Left kidney (tissue), 2 donors: ENCODE data around the gene USP51. TPM values are rescaled to one million over a fixed set of nuclear protein-coding genes. Genes with fewer than 3 reads are reported as not detected.
"Not testable (repeated sequence)": the region's sequence is repeated elsewhere in the genome, so short reads cannot be mapped to it uniquely, and the experiment has no call there.

ENCODE experiments used
- DNase-seq: peaks from one replicate; pipeline ENCODE4 v3.0.0-alpha.2; 2013
- polyA plus RNA-seq: library from polyadenylated mRNA; unstranded; fragments of 120-200 nt; gene quantifications from one replicate; pipeline ENCODE4 v1.2.1, GENCODE V29; 2013; ENCODE audit not compliant: insufficient read length

Gene USP51
- polyA plus RNA-seq, 1 donor = 13.9 TPM

- DNase-seq = not testable (repeated sequence)
Observed at GRCh38 chrX:55465791-55466190, 23.9 kb downstream of the USP51 start.

- DNase-seq = not testable (repeated sequence)
Observed at GRCh38 chrX:55465108-55465507, 24.5 kb downstream of the USP51 start.

GRCh38 chrX:55464050-55464449, 25.6 kb downstream of the USP51 start:
- DNase-seq = not testable (repeated sequence)

DNA sequence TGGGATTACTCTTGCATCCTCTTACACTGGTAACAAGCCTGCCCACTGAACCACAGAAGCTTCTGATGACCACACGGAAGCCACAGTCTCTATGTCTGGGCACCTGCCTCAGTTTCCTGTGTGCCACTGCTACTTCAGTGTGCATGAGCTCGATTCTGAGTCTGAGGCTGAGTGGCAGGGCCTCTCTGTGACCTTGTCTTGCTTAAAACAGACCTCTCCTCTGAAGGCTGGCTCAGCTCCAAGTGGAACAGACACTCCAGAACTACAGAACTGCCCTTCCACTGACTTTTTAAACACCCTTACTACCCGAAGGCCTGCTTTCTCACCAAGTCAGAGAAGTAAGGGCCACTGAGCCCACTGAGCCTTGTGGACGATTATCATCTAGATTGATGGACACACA, 29.7 kb downstream of the USP51 start:
- DNase-seq = not testable (repeated sequence)

DNA sequence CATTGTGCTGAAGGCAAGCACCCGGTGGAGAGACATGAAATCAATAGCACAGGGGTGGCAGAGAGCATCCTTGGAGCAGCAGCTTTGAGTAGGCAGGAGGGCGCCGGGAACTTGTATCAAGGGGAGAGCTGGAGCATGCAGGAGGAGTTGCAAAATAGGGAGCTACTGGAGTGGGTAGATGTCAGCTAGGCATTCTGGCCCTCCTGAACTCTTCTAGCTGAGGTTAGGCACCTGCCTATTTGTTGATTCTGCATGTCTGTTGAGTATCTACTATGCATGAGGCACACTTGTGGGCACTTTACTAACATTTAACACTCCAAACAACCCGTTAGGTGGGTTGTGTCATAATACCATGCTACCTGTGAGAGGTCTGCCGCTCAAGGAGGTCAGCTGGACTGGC, 30.2 kb downstream of the USP51 start:
- DNase-seq = not testable (repeated sequence)

DNA sequence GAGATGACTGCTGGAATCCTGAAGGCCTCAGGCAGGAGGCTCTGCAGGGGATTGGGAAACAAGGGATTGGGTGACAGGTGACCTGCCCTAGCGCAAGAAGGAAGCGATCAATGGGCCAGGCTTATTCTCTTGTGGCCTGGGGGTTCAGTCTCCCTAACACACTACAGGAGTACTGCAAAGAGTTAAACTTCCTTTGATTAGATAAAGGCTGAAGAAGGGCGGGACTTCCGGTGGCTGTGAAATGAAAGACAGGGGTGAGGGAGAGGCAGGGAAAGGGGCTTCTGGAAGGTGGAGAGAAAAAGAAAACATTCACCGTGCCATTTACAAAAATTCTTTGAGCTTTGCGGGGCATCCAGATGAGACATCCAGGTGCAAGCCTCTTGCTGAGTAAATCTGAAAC, 33.9 kb downstream of the USP51 start:
- DNase-seq = not testable (repeated sequence)

GRCh38 chrX:55452833-55453124, 36.9 kb downstream of the USP51 start:
- no peak for DNase-seq

GRCh38 chrX:55451990-55452832, 37.4 kb downstream of the USP51 start, which contains the start of gene MAGEH1:
MAGEH1 (plus strand) TSS chrX:55452127; CDS start chrX:55452375, 248 bp downstream.
- peak; percentile 77 for DNase-seq

GRCh38 chrX:55451626-55451989, 38.0 kb downstream of the USP51 start:
- DNase-seq = no peak

GRCh38 chrX:55451141-55451540, 38.5 kb downstream of the USP51 start:
- DNase-seq = no peak

DNA sequence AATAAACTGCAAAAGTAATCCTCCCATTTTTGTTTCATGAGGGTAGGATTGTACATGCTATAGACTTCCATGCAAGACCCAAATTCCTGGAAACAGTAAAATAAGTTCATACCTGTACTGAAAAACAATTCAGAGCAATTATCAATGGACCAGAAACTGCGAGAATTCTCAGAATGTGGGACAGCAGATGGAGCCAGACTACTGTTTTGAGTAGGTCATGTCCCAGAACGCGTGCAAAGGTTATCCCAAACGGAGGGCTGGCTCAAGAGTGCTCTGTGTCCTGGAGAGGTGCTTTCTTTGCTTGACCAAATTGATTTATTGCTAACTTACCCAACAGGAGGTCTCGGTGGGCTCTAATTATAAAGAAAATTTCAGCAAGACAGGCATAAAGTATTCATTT, 39.4 kb downstream of the USP51 start:
- DNase-seq = no peak

DNA sequence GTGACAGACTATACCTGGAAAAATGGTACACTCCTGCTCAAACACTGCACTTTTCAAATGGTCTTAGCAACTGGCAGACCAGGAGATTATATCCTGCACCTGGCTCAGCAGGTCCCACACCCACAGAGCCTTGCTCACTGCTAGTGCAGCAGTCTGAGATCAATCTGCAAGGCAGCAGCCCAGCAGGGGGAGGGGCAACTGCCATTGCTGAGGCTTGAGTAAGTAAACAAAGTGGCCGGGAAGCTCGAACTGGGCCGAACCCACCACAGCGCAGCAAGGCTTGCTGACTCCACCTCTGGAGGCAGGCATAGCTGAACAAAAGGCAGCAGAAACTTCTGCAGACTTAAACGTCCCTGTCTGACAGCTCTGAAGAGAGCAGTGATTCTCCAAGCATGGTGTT, 46.2 kb downstream of the USP51 start:
- DNase-seq = not testable (repeated sequence)

Other genes starting within 250 kb of the USP51 start
- gene PAGE3, start 224.9 kb downstream of the USP51 start, polyA plus RNA-seq = not detected
- 63.2 TPM for gene MAGEH1, start 37.7 kb downstream of the USP51 start, polyA plus RNA-seq
- not detected for gene FOXR2, start 133.6 kb upstream of the USP51 start, polyA plus RNA-seq
- 51.6 TPM for gene RRAGB, start 227.9 kb upstream of the USP51 start, polyA plus RNA-seq